GM23338 (cell line): ENCODE measurements around the gene ITCH. TPM values are rescaled to one million over a fixed set of nuclear protein-coding genes. Genes with fewer than 3 reads are reported as not detected.

Experiments used
- ATAC-seq: fragments of 200-7000 bp; cut with Tn5 transposase; 3 replicates; pipeline ENCODE4 v1.9.1; 2020
- DNase-seq: peaks from one replicate; pipeline ENCODE4 v3.0.0-alpha.2; 2015; ENCODE audit warnings: low spot score
- H2AFZ ChIP-seq: fragments of 200-600 bp; sonication (generic); 2 replicates; pipeline ENCODE4 v1.8.0; 2016; ENCODE audit warnings: antibody characterized with exemption, mild to moderate bottlenecking, moderate library complexity
- H3F3A ChIP-seq: fragments of 200-600 bp; sonication (generic); replicated peaks from 2 replicates; pipeline ENCODE4 v1.8.0; 2017; ENCODE audit warnings: antibody characterized with exemption, mixed run types, low read depth
- H3K27ac ChIP-seq: fragments of 200-600 bp; sonication (generic); 2 replicates; pipeline ENCODE4 v1.6.1; 2016; ENCODE audit warnings: low read depth
- H3K27me3 ChIP-seq: fragments of 200-600 bp; sonication (generic); 2 replicates; pipeline ENCODE4 v1.8.0; 2016; ENCODE audit warnings: mild to moderate bottlenecking, mixed run types, moderate library complexity; ENCODE audit not compliant: insufficient read depth
- H3K36me3 ChIP-seq: fragments of 200-600 bp; sonication (generic); 2 replicates; pipeline ENCODE4 v1.8.0; 2016; ENCODE audit warnings: mild to moderate bottlenecking; ENCODE audit not compliant: insufficient read depth
- H3K4me1 ChIP-seq: fragments of 200-600 bp; sonication (generic); 2 replicates; pipeline ENCODE4 v1.8.0; 2016; ENCODE audit warnings: mild to moderate bottlenecking, moderate library complexity; ENCODE audit not compliant: insufficient read depth
- H3K4me2 ChIP-seq: fragments of 200-600 bp; sonication (generic); 2 replicates; pipeline ENCODE4 v1.7.1; 2017; ENCODE audit warnings: mixed run types
- H3K4me3 ChIP-seq: fragments of 200-600 bp; sonication (generic); 2 replicates; pipeline ENCODE4 v1.6.1; 2016; ENCODE audit warnings: mixed run types
- H3K79me2 ChIP-seq: fragments of 200-600 bp; sonication (generic); replicated peaks from 2 replicates; pipeline ENCODE4 v1.8.0; 2017; ENCODE audit warnings: mild to moderate bottlenecking; ENCODE audit not compliant: insufficient read depth
- H3K9me2 ChIP-seq: fragments of 200-600 bp; sonication (generic); 2 replicates; pipeline ENCODE4 v1.8.0; 2017; ENCODE audit not compliant: insufficient read depth
- H4K20me1 ChIP-seq: fragments of 200-600 bp; sonication (generic); replicated peaks from 2 replicates; pipeline ENCODE4 v1.8.0; 2017; ENCODE audit warnings: mild to moderate bottlenecking; ENCODE audit not compliant: insufficient read depth
- H3K27ac Mint-ChIP-seq: 2 replicates; pipeline ENCODE4 v1.8.0; 2020; ENCODE audit warnings: inconsistent platforms, mild to moderate bottlenecking, moderate library complexity, mixed read lengths
- H3K27me3 Mint-ChIP-seq: 3 replicates; pipeline ENCODE4 v1.8.0; 2022; ENCODE audit warnings: low read depth, mild to moderate bottlenecking, moderate library complexity, mixed read lengths, inconsistent platforms; ENCODE audit not compliant: insufficient read depth, poor library complexity
- H3K36me3 Mint-ChIP-seq: 3 replicates; pipeline ENCODE4 v1.8.0; 2021; ENCODE audit warnings: low read depth, mild to moderate bottlenecking, inconsistent platforms, moderate library complexity, mixed read lengths
- H3K4me1 Mint-ChIP-seq: 3 replicates; pipeline ENCODE4 v1.8.0; 2020; ENCODE audit warnings: mild to moderate bottlenecking, inconsistent platforms, mixed read lengths
- H3K4me3 Mint-ChIP-seq: 3 replicates; pipeline ENCODE4 v1.8.0; 2021; ENCODE audit warnings: moderate library complexity, mild to moderate bottlenecking, inconsistent platforms, mixed read lengths
- H3K9me3 Mint-ChIP-seq: 3 replicates; pipeline ENCODE4 v1.8.0; 2020; ENCODE audit warnings: moderate library complexity, mild to moderate bottlenecking, inconsistent platforms, mixed read lengths
- CREB1 ChIP-seq: fragments of 250-450 bp; sonication (Bioruptor Pico); IDR thresholded peaks from 2 replicates; pipeline ENCODE4 v1.5.0; 2020; ENCODE audit warnings: low read depth, mild to moderate bottlenecking, moderate library complexity
- EZH2 ChIP-seq: fragments of 200-600 bp; sonication (generic); IDR thresholded peaks from one replicate; pipeline ENCODE4 v1.8.0; 2017; ENCODE audit warnings: antibody characterized with exemption, mild to moderate bottlenecking, low read depth; ENCODE audit not compliant: unreplicated experiment
- EZH2phosphoT487 ChIP-seq: fragments of 200-600 bp; sonication (generic); IDR thresholded peaks from one replicate; pipeline ENCODE4 v1.8.1; 2018; ENCODE audit warnings: antibody characterized with exemption; ENCODE audit not compliant: unreplicated experiment
- JUNB ChIP-seq: IDR thresholded peaks from one replicate; pipeline ENCODE4 v1.6.1; 2016; ENCODE audit warnings: antibody characterized with exemption; ENCODE audit not compliant: unreplicated experiment
- NANOG ChIP-seq: IDR thresholded peaks from 2 replicates; pipeline ENCODE4 v1.6.1; 2016; ENCODE audit warnings: antibody characterized with exemption, borderline replicate concordance
- POLR2AphosphoS5 ChIP-seq: IDR thresholded peaks from 2 replicates; pipeline ENCODE4 v1.6.1; 2016; ENCODE audit warnings: antibody characterized with exemption, low read depth
- REST ChIP-seq: IDR thresholded peaks from one replicate; pipeline ENCODE4 v1.6.1; 2018; ENCODE audit warnings: antibody characterized with exemption; ENCODE audit not compliant: unreplicated experiment
- STAT1 ChIP-seq: IDR thresholded peaks from one replicate; pipeline ENCODE4 v1.6.1; 2016; ENCODE audit warnings: antibody characterized with exemption; ENCODE audit not compliant: unreplicated experiment
- ZNF114 ChIP-seq: fragments of 250-450 bp; sonication (Bioruptor Pico); IDR thresholded peaks from 2 replicates; pipeline ENCODE4 v1.5.0; 2020; ENCODE audit warnings: mild to moderate bottlenecking, moderate library complexity
- ZNF331 ChIP-seq: fragments of 250-450 bp; sonication (Bioruptor Pico); IDR thresholded peaks from 2 replicates; pipeline ENCODE4 v1.5.0; 2020; ENCODE audit warnings: low read depth, mild to moderate bottlenecking, moderate library complexity
- ZNF462 ChIP-seq: fragments of 250-450 bp; sonication (Bioruptor Pico); IDR thresholded peaks from 2 replicates; pipeline ENCODE4 v1.5.0; 2020; ENCODE audit warnings: mild to moderate bottlenecking, moderate library complexity
- polyA plus RNA-seq: library from polyadenylated mRNA; unstranded; fragments of >200 nt; fragmentation: Nextera tagmentation; extraction: Ambion mirVana; gene quantifications from 2 replicates; pipeline ENCODE4 v1.2.1, GENCODE V29; 2016
- total RNA-seq: library from RNA; depleted of rRNA; stranded (reverse); fragments of >200 nt; shearing (Covaris generic); gene quantifications from 2 replicates; pipeline ENCODE4 v1.2.3, GENCODE V29; 2014
- TF ChIP-seq, protein P1 (sequence below): IDR thresholded peaks from 2 replicates; pipeline ENCODE4 v1.6.1; 2016; ENCODE audit warnings: antibody characterized with exemption
- TF ChIP-seq, protein P2 (sequence below), 2 experiments: fragments of 200-600 bp in 1 of 2; sonication (generic) in 1 of 2; conservative IDR thresholded peaks; 2 replicates each; pipeline versions ENCODE4 v1.5.1 to v1.6.1; 2016 to 2017; ENCODE audit warnings: antibody characterized with exemption in 2 of 2, low read depth in 2 of 2, mild to moderate bottlenecking in 2 of 2, moderate library complexity in 1 of 2

Gene ITCH
- total and polyA plus RNA-seq, 2 experiments from 2014 or later: 16.4 to 31.6 TPM

DNA sequence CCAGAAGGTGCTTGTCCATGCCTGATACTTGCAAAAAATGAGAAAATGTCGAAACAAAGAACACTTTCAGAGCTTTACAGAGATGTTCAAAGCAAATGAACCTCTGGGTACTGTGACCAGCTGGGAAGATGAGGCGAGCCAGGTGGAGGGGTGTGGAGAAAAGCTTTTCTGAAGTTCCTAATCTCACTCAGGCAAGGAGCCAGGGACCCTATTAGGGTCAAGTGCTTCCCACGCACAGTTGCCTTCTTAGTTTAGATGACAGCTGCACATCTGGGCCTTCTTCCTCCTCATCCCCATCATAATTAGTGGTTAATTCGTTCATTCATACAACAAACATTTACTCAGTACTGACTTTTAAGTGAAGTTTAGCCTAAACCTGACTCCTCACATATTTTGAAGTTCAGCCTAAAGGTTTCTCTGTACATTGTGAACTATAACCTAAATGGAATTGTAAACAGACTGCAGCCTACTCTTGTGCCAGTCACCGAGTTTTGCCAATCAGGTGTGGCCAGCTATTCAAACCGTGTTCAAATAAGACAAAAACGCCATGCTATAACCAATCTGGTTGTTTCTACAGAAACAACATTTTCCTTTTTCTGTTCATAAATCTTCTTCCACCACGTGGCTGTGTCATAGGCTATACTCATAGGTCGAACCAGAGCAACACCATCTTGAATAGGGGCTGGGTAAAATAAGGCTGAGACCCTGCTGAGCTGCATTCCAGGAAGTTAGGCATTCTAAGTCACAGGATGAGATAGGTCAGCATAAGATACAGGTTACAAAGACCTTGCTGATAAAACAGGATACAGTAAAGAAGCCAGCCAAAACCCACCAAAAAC is 40.6 kb upstream of the ITCH start:
- peak overlapping the region; percentile 7; the same call in 1 of the 2 replicates for H2AFZ ChIP-seq
- ATAC-seq (peak; percentile 20; the same call in 1 of the 3 replicates), DNase-seq (no peak)
- no peaks in the 10 kb centered on the region for H3K27me3 ChIP-seq
- H3K4me2 ChIP-seq: no peak overlapping the region
- H3K79me2 ChIP-seq: no peaks in the 10 kb centered on the region
- Mint-ChIP-seq H3K27ac (no peak overlapping the region), H3K9me3 (peaks cover 4% of the 10 kb centered on the region; the same call in 2 of the 3 replicates), H3K27me3 (peaks cover 4% of the 10 kb centered on the region), H3K4me3 (no peak overlapping the region), H3K36me3 (peaks cover 4% of the 10 kb centered on the region; the same call in 2 of the 3 replicates), H3K4me1 (peaks cover 36% of the 10 kb centered on the region)
- peaks cover 21% of the 10 kb centered on the region for H3K4me1 ChIP-seq
- no peaks in the 10 kb centered on the region for H3K36me3 ChIP-seq
- no peaks in the 10 kb centered on the region for H4K20me1 ChIP-seq
- no peak overlapping the region for H3K27ac ChIP-seq
- peaks cover 5% of the 10 kb centered on the region; the same call in 1 of the 2 replicates for H3K9me2 ChIP-seq
- no peaks in the 10 kb centered on the region for H3F3A ChIP-seq
- TF ChIP-seq NANOG: no peak
- no peak for TF ChIP-seq CREB1 (CRISPR knock-in tag)
- TF ChIP-seq, protein P1, sequence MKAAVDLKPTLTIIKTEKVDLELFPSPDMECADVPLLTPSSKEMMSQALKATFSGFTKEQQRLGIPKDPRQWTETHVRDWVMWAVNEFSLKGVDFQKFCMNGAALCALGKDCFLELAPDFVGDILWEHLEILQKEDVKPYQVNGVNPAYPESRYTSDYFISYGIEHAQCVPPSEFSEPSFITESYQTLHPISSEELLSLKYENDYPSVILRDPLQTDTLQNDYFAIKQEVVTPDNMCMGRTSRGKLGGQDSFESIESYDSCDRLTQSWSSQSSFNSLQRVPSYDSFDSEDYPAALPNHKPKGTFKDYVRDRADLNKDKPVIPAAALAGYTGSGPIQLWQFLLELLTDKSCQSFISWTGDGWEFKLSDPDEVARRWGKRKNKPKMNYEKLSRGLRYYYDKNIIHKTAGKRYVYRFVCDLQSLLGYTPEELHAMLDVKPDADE: no peak
- no peak for TF ChIP-seq ZNF114 (CRISPR knock-in tag)
- no peak for TF ChIP-seq REST
- no peak for TF ChIP-seq ZNF331 (CRISPR knock-in tag)
- TF ChIP-seq STAT1: no peak
- no peak for TF ChIP-seq ZNF462 (CRISPR knock-in tag)
- TF ChIP-seq EZH2: no peak
- TF ChIP-seq, protein P2, sequence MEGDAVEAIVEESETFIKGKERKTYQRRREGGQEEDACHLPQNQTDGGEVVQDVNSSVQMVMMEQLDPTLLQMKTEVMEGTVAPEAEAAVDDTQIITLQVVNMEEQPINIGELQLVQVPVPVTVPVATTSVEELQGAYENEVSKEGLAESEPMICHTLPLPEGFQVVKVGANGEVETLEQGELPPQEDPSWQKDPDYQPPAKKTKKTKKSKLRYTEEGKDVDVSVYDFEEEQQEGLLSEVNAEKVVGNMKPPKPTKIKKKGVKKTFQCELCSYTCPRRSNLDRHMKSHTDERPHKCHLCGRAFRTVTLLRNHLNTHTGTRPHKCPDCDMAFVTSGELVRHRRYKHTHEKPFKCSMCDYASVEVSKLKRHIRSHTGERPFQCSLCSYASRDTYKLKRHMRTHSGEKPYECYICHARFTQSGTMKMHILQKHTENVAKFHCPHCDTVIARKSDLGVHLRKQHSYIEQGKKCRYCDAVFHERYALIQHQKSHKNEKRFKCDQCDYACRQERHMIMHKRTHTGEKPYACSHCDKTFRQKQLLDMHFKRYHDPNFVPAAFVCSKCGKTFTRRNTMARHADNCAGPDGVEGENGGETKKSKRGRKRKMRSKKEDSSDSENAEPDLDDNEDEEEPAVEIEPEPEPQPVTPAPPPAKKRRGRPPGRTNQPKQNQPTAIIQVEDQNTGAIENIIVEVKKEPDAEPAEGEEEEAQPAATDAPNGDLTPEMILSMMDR (conservative IDR thresholded peaks at IDR 0.05; ENCODE audit: low read depth in 2 of 2): no peak
- TF ChIP-seq EZH2phosphoT487: no peak
- TF ChIP-seq JUNB: no peak
- no peak for TF ChIP-seq POLR2AphosphoS5
- H3K4me3 ChIP-seq: no peak overlapping the region
